B cell (primary cell): ENCODE data around the gene OTUD3. TPM values are rescaled to one million over a fixed set of nuclear protein-coding genes. Genes with fewer than 3 reads are reported as not detected.

Experiments
- ATAC-seq: fragments of 200-7000 bp; cut with Tn5 transposase; one replicate; pipeline ENCODE4 v1.10.0; 2021; ENCODE audit warnings: low read depth, mild to moderate bottlenecking, moderate number of reproducible peaks, moderate library complexity
- CTCF ChIA-PET: fragments of 350-600 bp; sonication (Branson Sonifier 250); formaldehyde crosslinking; loops from one replicate; lab custom pipeline; 2021; ENCODE audit warnings: antibody characterized with exemption, inconsistent platforms; lab: Charles Lee
- POLR2A ChIA-PET: fragments of 350-600 bp; sonication (Branson Sonifier 250); formaldehyde crosslinking; loops from one replicate; lab custom pipeline; 2021; ENCODE audit warnings: antibody characterized with exemption; lab: Charles Lee
- DNase-seq: peaks from one replicate; pipeline ENCODE4 v3.0.0; 2013
- H2AFZ ChIP-seq: 2 replicates; pipeline ENCODE4 v1.6.1; 2012; ENCODE audit warnings: mild to moderate bottlenecking, low read depth, low read length; ENCODE audit not compliant: insufficient read depth, poor library complexity, severe bottlenecking
- H3K27ac ChIP-seq, 2 donors: 1 replicate in 1 of 2; 2 replicates in 1 of 2; pipeline ENCODE4 v1.5.1; 2012 to 2013; ENCODE audit warnings: low read length in 2 of 2, mild to moderate bottlenecking in 2 of 2, moderate library complexity in 1 of 2
- H3K27me3 ChIP-seq, 4 experiments: fragments of 200-600 bp in 1 of 4; sonication (generic) in 1 of 4; replicated peaks in 1 of 4; 1 replicate in 2 of 4; 2 replicates in 2 of 4; pipeline versions ENCODE4 v1.6.1 to v1.7.0; 2013 to 2016; ENCODE audit warnings: low read length in 3 of 4, mild to moderate bottlenecking in 2 of 4, mixed read lengths in 1 of 4, moderate library complexity in 1 of 4; ENCODE audit not compliant: insufficient read depth in 4 of 4, control insufficient read depth in 3 of 4; ENCODE audit errors: control extremely low read depth in 1 of 4
- H3K36me3 ChIP-seq, 2 experiments: replicated peaks in 1 of 2; 1 replicate in 1 of 2; 2 replicates in 1 of 2; pipeline versions ENCODE4 v1.6.1 to v1.7.1; 2013; ENCODE audit warnings: low read length in 1 of 2; ENCODE audit not compliant: insufficient read depth in 2 of 2, control insufficient read depth in 1 of 2; ENCODE audit errors: control extremely low read depth in 1 of 2, extremely low read depth in 1 of 2
- H3K4me1 ChIP-seq, 2 donors: fragments of 200-600 bp in 1 of 2; sonication (generic) in 1 of 2; 1 replicate in 1 of 2; 2 replicates in 1 of 2; pipeline versions ENCODE4 v1.5.1 to v1.6.1; 2013 to 2017; ENCODE audit warnings: low read length in 2 of 2; ENCODE audit not compliant: control insufficient read depth in 2 of 2, insufficient read depth in 2 of 2
- H3K4me2 ChIP-seq: replicated peaks from 2 replicates; pipeline ENCODE3; 2012; ENCODE audit warnings: mild to moderate bottlenecking, low read depth, low read length; ENCODE audit not compliant: poor library complexity, severe bottlenecking
- H3K4me3 ChIP-seq, 5 experiments: fragments of 200-600 bp in 1 of 5; sonication (generic) in 1 of 5; 1 replicate in 3 of 5; 2 replicates in 2 of 5; pipeline versions ENCODE4 v1.5.1 to v1.7.0; 2011 to 2016; ENCODE audit warnings: low read length in 4 of 5, mild to moderate bottlenecking in 4 of 5, low read depth in 2 of 5, control low read depth in 1 of 5, moderate library complexity in 1 of 5; ENCODE audit not compliant: insufficient read depth in 1 of 5; ENCODE audit errors: control extremely low read depth in 1 of 5, extremely low read depth in 1 of 5
- H3K79me2 ChIP-seq: fragments of 200-600 bp; sonication (generic); one replicate; pipeline ENCODE4 v1.6.0; 2016; ENCODE audit warnings: low read length; ENCODE audit not compliant: control insufficient read depth, insufficient read depth
- H3K9ac ChIP-seq: fragments of 200-600 bp; sonication (generic); 2 replicates; pipeline ENCODE4 v1.6.1; 2017; ENCODE audit warnings: mild to moderate bottlenecking, low read length, moderate library complexity
- H3K9me3 ChIP-seq, 3 donors: one replicate each; pipeline versions ENCODE4 v1.6.1 to v1.7.1; 2013; ENCODE audit warnings: low read length in 2 of 3; ENCODE audit not compliant: control insufficient read depth in 2 of 3, insufficient read depth in 1 of 3; ENCODE audit errors: control extremely low read depth in 1 of 3
- H4K20me1 ChIP-seq: 2 replicates; pipeline ENCODE4 v1.6.0; 2012; ENCODE audit warnings: mild to moderate bottlenecking, low read length; ENCODE audit not compliant: insufficient read depth, control insufficient read depth, poor library complexity, severe bottlenecking
- H3K27ac Mint-ChIP-seq: one replicate; pipeline ENCODE4 v1.8.0; 2021; ENCODE audit warnings: mixed read lengths
- H3K27me3 Mint-ChIP-seq: one replicate; pipeline ENCODE4 v1.8.0; 2021; ENCODE audit warnings: mixed read lengths
- H3K4me1 Mint-ChIP-seq: one replicate; pipeline ENCODE4 v1.8.0; 2021; ENCODE audit warnings: mixed read lengths
- H3K4me3 Mint-ChIP-seq: one replicate; pipeline ENCODE4 v1.8.0; 2021; ENCODE audit warnings: mixed read lengths
- H3K9me3 Mint-ChIP-seq: one replicate; pipeline ENCODE4 v1.8.0; 2022; ENCODE audit warnings: mixed read lengths; ENCODE audit not compliant: insufficient read depth
- EZH2 ChIP-seq: IDR thresholded peaks from 2 replicates; pipeline ENCODE4 v1.6.1; 2012; ENCODE audit warnings: borderline replicate concordance, low read depth, mild to moderate bottlenecking, moderate library complexity, low read length; ENCODE audit not compliant: insufficient read depth, poor library complexity, severe bottlenecking
- WGBS: methylation state at CpG from one replicate; pipeline ENCODE4 v1.1.5; 2013; ENCODE audit warnings: missing lambda C conversion rate; ENCODE audit not compliant: insufficient coverage; 5-methylcytosine and 5-hydroxymethylcytosine counted together
- intact Hi-C: fragments of 100-400 bp; cut with micrococcal nuclease; formaldehyde crosslinking; loops from one replicate; pipeline ENCODE4 v1.10.0; 2022
- polyA plus RNA-seq: library from polyadenylated mRNA; depleted of rRNA; stranded (reverse); fragments of >200 nt; gene quantifications from 2 replicates; pipeline ENCODE4 v1.2.3, GENCODE V29; 2012
- total RNA-seq, 2 donors: library from RNA; stranded (reverse); fragments of 120-200 nt in 1 of 2; gene quantifications; 1 replicate in 1 of 2; 2 replicates in 1 of 2; pipeline versions ENCODE4 v1.2.3 to v1.2.4, GENCODE V29; 2013 to 2022
- TF ChIP-seq, protein P1 (sequence below): fragments of 200-600 bp; IDR thresholded peaks from one replicate; pipeline ENCODE4 v1.8.0; 2022; ENCODE audit warnings: antibody characterized with exemption, mild to moderate bottlenecking

Gene OTUD3
- total and polyA plus RNA-seq, 2 donors (not counting 1 experiment from before 2014, with no cell fraction given), result 4.2 to 19.6 TPM

DNA sequence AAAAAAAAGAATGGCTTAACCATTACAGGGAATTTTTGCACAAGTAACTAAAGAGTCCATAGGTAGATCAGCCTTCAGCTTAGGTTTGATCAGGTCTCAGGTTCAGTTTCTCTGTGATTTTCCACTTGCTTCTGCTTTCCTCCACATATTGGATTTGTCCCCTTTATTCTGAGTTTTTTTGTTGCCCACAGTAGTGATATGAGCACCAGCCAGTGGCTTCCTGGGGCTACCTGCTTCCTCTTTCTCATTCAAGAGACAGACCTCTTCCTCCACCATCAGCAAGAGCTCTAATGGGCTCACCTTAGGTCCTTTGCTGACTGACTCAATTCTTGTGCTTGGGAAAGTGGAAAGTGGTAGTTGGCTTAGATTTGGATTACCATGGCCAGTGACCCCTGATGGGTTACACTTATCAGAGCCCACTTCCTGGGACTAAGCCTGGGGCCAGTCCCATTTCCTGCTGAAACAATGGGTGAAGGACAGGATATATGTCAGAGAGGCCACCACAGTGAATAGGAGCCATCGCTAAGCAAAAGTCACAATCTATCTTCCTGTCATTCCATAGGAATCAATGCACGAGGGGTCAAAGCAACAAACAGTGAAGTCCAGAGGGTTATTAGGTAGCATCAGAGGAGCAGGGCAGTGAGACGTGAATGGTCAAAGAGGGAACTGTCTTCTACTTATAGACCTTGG, 54.0 kb downstream of the OTUD3 start:
- no CpG with 5 or more reads among the region's 3 CpGs for WGBS
- Histone ChIP-seq H3K36me3 (no peaks in the 10 kb centered on the region), H3K4me2 (no peak overlapping the region), H3K79me2 (no peaks in the 10 kb centered on the region), H3K4me1 (peaks cover 0 to 3% of the 10 kb centered on the region in 2 donors), H3K9me3 (peaks cover 0 to 31% (median 19%) of the 10 kb centered on the region in 3 donors), H4K20me1 (no peaks in the 10 kb centered on the region), H2AFZ (no peak overlapping the region), H3K27me3 (no peaks in the 10 kb centered on the region), H3K9ac (no peak overlapping the region), H3K27ac (no peak overlapping the region), H3K4me3 (no peak overlapping the region)
- Mint-ChIP-seq H3K27me3 (no peaks in the 10 kb centered on the region), H3K27ac (no peak overlapping the region), H3K9me3 (peaks cover 9% of the 10 kb centered on the region), H3K4me3 (no peak overlapping the region), H3K4me1 (peaks cover 3% of the 10 kb centered on the region)
- ATAC-seq (no peak), DNase-seq (no peak)
- intact Hi-C loops, result no loop called here
- CTCF ChIA-PET, result interaction anchor here (1.0 kb wide), 1 partner anchor 19 kb away, joined by 3 read pairs; no protein-coding TSS in a partner anchor
- POLR2A ChIA-PET, result no interaction called here
- TF ChIP-seq, protein P1, sequence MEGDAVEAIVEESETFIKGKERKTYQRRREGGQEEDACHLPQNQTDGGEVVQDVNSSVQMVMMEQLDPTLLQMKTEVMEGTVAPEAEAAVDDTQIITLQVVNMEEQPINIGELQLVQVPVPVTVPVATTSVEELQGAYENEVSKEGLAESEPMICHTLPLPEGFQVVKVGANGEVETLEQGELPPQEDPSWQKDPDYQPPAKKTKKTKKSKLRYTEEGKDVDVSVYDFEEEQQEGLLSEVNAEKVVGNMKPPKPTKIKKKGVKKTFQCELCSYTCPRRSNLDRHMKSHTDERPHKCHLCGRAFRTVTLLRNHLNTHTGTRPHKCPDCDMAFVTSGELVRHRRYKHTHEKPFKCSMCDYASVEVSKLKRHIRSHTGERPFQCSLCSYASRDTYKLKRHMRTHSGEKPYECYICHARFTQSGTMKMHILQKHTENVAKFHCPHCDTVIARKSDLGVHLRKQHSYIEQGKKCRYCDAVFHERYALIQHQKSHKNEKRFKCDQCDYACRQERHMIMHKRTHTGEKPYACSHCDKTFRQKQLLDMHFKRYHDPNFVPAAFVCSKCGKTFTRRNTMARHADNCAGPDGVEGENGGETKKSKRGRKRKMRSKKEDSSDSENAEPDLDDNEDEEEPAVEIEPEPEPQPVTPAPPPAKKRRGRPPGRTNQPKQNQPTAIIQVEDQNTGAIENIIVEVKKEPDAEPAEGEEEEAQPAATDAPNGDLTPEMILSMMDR, result no peak
- no peak for TF ChIP-seq EZH2

DNA sequence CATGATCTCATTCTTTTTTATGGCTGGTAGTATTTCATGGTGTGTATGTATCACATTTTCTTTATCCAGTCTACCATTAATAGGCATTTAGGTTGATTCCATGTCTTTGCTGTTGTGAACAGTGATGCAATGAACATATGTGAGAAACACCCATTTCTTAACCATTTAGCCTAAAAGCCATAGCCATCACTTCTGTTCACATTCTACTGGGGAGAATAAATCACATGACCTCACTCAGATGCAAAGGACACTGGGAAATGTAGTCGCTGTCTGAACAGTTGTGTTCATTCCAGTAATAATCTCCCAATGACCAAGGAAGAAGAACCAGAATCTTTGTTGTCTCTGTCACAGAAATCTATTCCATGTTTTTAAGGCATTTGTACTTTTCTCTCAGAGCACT, 56.3 kb downstream of the OTUD3 start:
- H2AFZ ChIP-seq, result no peak overlapping the region
- no peak overlapping the region for H3K4me3 ChIP-seq
- Mint-ChIP-seq H3K4me1 (peaks cover 3% of the 10 kb centered on the region), H3K27ac (no peak overlapping the region), H3K9me3 (no peaks in the 10 kb centered on the region), H3K27me3 (no peaks in the 10 kb centered on the region), H3K4me3 (no peak overlapping the region)
- intact Hi-C loops, result no loop called here
- TF ChIP-seq EZH2, result no peak
- TF ChIP-seq, protein P1, result no peak
- no peaks in the 10 kb centered on the region for H3K27me3 ChIP-seq
- ChIA-PET CTCF (interaction anchor here (1.9 kb wide), 1 partner anchor 21 kb away, joined by 4 read pairs; no protein-coding TSS in a partner anchor), POLR2A (no interaction called here)
- peaks cover 0 to 14% (median 0%) of the 10 kb centered on the region in 3 donors for H3K9me3 ChIP-seq
- ATAC-seq (no peak), DNase-seq (no peak)
- H4K20me1 ChIP-seq, result no peaks in the 10 kb centered on the region
- H3K4me1 ChIP-seq, result peaks cover 0 to 3% of the 10 kb centered on the region in 2 donors
- no peak overlapping the region for H3K9ac ChIP-seq
- no peaks in the 10 kb centered on the region for H3K36me3 ChIP-seq
- no peak overlapping the region for H3K4me2 ChIP-seq
- no peaks in the 10 kb centered on the region for H3K79me2 ChIP-seq
- no peak overlapping the region for H3K27ac ChIP-seq
- WGBS, result 71% methylated on average over 1 of the region's 1 CpG
